Erythroblast (primary cell): ENCODE measurements around the gene RARRES1.

Experiments
- GATA1 ChIP-seq: IDR thresholded peaks from 2 replicates; pipeline ENCODE4 v1.6.1; 2011; ENCODE audit warnings: low read depth, mild to moderate bottlenecking, control low read depth, low read length, moderate library complexity
- POLR2A ChIP-seq: IDR thresholded peaks from 2 replicates; pipeline ENCODE4 v1.6.1; 2011; ENCODE audit warnings: mild to moderate bottlenecking, low read length

DNA sequence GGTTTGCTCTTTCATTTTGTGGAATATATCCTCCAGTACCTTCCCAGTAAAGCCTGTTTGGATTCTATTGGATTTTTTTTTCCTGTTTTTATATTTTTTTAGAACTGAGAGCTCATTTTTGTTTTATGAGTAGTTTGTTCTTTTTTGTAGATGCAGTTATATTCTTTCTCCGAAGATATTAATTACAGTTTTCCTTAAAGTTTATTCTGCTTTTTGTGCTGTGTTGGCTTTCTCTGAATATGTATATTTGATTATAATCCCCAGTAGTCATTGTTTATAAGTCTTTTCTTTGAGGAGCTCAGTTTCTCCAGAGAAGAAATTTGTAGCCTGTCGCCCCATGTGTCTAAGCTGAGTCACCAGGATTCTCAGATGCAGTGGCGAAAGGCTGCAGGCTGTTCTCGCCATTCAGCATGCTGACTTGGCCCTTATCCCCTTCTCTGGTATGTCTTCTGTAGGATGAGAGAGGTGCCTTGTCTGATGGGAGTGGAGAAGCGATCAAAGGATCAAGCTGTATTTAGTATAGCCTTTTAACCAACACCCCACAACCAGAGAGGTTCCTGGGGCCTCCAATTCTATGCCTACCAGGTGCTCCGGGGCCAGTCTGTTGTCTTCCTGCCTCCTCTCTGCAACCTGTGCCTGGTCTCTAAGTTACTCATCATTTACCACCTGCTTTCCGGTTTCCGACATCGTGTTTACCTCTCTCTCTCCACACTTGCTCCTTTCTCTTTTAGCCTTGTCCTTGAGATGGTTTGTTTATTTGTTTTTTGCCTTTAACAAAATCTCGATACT is 37.9 kb upstream of the RARRES1 start:
- TF ChIP-seq POLR2A (no peak), GATA1 (no peak)
